ENCODE data around the gene ZC3H13.

GRCh38 chr13:45940061-45940460 is 112.5 kb downstream of the ZC3H13 start:
- no peak for TF ChIP-seq POLR2AphosphoS5 (IDR thresholded peaks at IDR 0.05; ENCODE audit: insufficient read depth in 1 of 2, low read depth in 1 of 2)
- TF ChIP-seq POLR2A (IDR thresholded peaks at IDR 0.05) = no peak
- TF ChIP-seq CTCF (IDR thresholded peaks at IDR 0.05) = no peak

Data from vagina (tissue), 2 donors.